HG02973 (cell line): Measurements from ENCODE around the gene RHBDF2.

Source experiments
- ATAC-seq: cut with Tn5 transposase; IDR thresholded peaks from one replicate; pipeline ENCODE4 v1.9.1; 2021; ENCODE audit warnings: moderate library complexity; ENCODE audit not compliant: unreplicated experiment

Gene RHBDF2

DNA sequence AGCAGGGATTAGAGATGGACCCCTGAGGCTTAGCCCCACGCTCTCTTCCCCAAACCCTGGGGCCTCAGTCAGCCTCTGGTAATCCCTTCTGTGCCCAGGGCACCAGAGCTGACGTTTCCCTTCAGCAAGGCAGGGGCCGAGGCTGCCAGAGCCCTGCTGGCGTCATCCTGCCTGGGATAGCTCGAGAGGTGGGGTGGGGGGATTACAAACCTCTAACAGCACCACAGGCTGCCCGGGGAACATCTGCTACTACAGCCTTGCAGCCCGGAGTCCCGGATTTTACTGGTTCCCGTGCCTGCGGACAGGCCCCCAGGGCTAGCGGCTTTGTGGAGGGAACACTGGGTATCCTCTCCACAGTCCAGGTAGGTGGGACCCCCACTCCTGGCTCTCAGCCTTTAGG, 33.9 kb downstream of the RHBDF2 start, which contains the start of gene AANAT:
TSS of gene AANAT (plus strand) at position 238 of the 400 bp plus-strand sequence. CDS start 1,144 bp downstream, outside the sequence.
- ATAC-seq, result no peak

DNA sequence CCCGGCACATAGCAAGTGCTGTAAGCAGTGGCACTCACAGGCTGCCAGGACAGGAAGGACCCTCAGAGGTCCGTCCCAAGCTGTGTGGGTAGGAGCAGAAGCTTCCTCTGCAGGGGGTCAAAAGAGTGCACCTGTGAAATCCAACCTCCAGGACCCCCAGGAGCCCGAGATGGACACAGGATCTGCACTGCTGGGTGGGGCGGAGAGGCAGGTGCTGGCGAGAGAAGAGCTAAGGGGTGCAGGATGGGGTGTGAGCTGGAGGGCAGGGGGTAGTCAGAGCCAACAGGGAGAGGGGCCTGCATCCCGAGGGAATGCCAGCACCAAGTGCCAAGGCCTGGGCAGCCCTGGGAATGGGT, 34.5 kb downstream of the RHBDF2 start:
- ATAC-seq, result no peak

DNA sequence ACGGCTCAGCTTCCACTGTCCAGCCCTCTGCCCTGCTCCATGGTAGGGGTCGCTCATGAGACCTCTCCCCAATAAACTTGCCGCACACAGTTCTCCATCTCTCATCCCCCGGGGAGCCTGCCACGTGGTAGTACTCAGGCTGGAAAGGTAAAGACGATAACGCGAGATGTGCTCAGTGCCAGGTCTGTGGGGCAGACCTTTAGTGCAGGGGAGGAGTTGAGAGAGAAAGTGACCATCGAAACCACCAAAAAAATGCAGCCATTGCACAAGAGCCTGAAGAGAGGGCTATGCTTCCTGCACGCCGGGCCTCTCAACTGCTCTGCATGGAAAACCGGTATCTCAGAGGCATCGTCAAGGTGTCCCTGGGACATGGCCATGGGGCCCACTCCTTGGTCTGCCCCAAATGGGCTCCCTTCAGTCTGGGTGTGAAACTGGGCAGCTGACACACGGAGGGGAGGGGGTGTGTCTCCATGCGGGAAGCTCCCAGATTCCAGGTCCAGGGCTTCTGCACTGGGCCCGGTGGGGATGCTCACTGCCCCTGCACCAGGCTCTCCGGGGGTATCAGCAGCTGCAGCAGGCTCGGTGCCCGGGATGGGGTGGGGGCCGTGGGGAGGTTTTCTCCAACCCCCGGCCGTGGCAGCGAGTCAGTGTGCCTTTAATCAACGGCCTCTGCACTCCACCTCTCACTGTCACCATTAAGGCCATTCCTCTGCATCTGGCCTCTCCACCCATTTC, 38.5 kb downstream of the RHBDF2 start:
- no peak for ATAC-seq

DNA sequence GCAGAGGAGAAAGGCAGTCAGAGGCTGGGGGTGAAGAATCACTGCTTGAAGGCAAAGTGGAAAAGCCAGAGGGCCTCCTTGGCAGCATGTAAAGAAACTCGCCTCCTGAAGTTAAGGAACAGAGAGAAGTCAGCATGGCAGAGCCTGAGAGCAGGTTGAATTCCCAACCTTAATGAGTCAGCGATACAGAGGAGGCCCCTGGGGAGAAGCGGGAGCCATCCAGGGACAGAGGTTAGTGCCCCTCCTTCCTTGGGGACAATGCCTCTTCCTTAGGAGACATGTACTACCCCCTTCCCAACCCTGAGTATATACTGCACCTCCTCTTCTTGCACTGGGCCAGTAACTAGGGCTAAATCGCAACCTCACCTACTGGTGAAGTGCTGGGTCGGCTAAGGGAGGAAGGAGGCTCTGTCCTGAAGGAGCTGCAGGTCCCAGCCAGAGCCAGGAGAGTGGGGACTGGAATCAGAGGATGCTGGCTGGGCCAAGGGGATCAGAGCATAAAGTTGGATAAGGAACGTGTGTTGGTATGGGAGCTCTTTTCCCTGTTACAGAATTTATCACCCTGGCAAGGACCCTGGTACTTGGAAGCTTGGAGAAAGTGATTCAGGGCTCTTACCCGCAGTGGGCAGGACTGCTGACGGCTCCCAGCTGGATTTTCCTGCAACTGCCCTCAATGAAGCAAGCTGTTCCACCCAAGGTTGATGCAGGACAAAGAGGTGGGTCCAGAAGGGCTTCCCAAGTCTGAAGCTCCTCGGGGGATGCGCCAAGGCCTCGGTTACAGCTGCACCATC, 39.3 kb downstream of the RHBDF2 start:
- ATAC-seq, result no peak

DNA sequence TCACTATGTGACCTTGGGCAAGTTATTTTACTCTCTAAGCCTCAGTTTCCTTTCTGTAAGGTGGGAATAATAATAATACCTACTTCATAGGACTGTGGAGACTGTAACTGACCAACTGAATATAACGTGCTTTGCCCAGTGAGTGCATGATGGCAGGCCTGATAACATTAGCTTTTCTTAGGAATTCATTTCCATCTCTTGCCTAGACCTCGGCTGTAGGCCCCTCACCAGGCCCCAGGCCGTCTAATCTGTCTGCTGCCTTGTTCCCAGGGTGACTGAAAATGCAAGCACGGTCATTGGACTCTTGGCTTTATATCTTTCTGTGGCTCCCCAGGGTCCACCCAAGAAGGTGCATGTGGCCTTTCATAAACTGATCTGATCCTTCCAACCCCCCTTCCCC, 41.5 kb downstream of the RHBDF2 start:
- ATAC-seq, result no peak

DNA sequence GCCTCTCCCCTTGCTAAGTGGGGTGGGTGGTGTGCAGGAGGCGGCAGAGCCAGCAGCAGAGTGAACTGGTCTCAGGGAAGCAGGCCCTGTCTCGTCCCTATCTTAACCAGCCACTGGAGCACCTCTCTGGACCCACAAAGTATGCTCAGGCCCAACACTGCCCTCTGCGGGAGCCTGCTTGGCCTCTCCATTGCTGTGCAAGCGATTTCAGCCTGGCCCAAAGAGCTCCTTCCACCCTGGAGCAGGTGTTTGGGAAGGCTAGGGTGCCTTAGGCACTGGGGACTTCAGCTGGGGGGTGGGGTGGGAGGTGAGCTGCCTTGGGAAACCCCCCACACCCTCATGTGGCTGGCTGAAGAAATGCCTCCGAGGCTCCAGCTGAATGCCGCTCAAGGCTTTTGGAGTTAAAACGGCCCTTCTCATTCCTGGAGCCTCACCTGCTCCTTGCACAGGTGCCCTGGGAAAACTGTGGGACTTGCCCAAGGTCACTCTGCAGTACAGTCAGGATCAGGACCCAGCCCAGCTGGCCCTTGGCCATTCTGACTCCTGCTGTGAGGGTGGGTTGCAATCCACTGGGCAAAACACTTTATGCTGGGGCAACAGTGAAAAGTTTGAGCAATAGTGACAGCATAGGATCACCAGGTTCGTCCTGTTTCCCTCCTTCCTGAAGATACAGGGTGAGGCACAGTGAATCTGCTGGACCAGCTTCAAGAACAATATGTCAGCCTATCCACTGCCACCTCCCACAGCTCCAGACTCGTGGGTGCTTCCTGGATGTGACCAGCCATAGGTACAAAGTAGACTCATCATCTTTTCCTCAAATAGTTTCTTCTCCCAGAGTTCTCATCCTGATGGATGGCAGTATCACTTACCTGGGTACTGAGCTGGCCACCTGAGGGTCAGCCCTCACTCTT, 42.4 kb downstream of the RHBDF2 start:
- no peak for ATAC-seq

DNA sequence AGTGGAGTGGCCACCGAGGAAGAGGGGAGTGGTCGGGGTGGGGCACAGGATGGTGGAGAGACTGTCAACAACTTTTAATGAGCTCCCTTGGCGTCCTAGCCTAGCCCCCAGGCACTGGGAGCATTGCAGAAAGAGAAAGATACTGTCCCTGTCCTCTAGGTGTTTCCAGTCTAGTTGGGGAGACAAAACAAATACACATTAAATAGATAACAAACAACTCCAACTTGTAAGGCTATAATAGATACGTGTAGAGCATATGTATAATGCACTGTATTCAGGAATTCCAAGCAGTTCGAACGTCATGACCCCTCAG, 47.8 kb downstream of the RHBDF2 start:
- no peak for ATAC-seq

DNA sequence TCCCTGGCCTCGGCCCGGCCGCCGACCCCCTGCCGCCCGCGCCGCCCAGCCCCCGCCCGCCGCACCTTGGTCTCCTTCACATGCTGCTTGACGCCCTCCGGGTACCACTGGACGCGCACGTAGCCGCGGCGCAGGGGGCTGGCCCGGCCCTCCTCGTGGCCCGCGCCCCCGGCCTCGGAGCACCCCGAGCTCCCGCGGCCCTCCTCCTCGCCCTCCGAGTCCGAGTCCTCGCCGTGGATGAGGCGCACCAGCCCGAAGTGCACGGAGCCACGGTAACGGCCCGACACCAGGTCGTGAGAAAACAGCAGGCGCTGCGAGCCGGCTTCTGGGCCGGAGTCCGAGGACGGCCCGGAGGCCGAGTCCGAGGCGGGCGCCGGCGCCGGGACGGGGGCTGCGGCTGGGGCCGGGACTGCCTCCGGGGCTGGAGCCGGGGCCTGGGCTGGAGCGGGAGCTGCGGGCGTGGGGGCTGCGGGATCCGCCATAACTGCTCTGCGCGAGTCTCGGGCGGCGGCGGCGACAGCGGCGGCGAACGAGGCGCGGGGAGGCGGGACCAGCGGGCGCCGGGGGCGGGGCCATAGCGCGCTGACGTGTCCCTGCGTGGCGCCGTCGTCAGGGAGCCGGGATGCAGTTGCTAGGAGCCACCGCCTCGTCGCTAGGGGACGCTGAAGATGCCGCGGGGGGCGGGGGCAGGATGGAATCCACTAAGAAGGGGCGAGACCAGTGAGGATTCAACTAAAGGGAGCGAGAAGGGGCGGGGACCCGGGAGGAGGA, 48.4 kb downstream of the RHBDF2 start, which contains the start of gene UBE2O:
TSS of gene UBE2O (minus strand) at position 493 of the 771 bp plus-strand sequence. CDS start at position 482, 11 bp downstream.
- ATAC-seq, result peak; percentile 81

DNA sequence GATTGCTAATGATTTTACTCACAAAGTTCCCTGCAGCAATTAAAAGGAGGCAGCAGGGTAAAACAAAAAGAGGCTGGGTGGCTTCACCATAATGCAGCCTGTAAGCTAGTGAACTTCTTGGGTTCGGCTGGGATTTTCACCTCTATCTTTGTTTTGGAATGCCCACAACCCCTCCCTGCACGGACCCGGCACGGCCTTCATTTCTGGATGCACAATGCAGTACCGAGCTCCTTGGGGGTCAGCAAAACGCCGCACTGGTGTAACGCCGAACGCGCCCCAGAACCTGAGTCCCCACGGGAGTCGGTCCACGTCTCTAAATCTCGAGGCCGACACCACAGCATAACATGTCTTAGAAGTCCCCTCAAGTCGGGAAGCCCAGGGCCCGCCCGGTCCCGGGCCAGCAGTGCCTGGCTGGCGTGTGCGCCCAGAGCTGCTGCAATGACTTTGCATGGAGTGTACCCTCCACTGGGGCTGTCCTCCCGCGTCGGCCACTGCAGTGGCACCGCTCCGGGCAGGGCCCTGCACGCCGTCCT, 49.0 kb downstream of the RHBDF2 start:
- peak; percentile 25 for ATAC-seq

DNA sequence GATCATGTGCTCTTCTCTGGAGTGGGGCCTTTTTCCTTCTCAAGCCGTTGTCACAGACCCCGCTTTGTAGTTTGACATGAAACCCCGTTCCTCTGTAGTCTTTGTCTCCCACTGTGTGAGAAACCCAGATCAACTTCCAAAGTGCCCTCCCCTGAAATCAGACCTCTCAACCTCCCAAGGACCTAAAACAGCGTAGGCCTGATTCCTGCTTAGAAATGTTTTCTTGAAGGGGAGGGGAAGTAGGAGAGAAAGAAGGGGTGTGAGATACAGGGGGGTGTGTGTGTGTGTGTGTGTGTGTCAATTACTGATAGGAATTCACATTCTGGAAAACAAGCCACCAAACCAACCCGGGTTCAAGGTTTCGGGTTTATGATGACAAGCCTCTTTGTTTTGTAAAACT, 49.7 kb downstream of the RHBDF2 start:
- ATAC-seq, result no peak

DNA sequence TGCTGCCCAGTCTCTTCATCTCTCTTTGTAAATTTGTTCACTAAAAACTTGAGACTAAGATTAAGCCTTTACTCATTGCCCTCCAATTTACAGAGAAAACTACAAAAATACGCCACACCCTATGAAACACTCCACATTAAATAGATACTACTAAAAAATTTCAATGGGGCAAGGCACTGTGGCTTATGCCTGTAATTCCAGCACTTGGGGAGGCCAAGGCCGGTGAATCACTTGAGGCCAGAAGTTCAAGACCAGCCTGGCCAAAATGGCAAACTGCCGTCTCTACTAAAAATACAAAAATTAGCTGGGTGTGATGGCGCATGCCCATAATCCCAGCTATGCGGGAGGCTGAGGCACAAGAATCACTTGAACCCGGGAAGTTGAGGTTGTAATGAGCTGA, 52.1 kb downstream of the RHBDF2 start:
- no peak for ATAC-seq

DNA sequence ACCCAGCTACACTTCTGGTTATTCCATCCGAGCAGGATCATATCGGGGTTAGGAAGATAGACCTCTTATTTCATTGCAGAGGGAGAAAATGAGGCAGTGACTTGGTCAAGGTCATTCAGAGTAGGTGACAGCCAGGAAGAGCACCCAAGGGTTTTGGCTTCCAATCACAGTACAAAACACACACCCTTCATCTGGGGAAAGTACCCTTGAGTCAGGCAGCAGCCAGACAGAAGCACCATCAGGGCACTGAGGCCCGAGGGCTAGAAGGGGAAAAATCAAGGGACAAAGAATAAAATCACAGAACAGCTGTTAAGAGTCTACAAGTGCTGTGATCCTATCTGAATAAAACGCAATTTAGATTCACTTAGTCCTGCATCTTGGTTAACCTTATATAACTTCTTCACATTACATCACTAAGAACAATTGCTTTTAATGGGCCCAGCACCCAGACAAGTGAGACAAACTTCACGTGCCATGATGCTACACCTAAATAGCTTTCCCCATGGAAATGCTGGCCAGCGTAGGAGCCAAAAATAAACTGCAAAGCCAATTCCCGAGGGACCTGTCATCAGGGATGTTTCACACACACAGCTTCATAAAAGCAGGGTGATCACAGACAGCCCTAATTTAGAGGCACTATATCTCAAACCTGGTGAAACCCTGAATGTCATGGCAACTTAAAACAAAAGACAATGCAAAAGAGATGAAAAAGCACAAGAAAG, 53.1 kb downstream of the RHBDF2 start:
- no peak for ATAC-seq

DNA sequence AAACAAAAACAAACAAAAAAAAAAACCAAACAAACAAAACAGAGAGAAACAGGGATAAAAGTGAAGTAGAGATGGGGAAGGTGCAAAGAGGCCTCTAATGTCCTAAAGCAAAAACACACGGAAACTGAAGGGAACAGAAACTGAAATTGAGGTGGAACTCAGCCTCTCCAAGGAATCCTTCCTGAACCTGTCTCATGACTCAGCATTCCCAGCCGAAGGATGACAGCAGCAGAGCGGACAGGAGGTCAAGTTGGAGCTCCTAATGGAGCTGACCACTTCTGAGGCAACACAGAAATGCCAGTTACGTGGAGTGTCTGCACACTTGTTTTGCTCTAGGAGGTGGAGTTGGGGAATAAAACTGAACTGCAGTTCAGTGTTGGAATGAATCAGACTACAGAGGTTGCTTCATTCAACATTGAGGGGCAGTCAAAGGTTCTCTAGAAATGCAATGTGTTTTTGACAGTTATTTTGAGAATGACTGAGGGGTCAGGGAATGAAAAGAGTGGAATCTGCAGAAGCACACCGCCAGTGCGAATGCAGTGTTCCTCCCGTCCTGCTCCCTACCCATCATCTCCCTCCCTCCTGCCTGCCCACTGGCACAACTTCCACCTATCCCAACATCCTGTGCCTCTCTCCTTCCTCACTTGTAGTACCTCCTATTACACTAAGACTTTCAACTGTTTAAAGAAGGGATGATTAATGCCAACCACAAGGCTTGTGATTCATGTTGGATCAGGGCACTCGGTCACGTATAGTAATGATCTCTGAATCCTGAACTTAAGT, 54.6 kb downstream of the RHBDF2 start:
- ATAC-seq, result no peak

DNA sequence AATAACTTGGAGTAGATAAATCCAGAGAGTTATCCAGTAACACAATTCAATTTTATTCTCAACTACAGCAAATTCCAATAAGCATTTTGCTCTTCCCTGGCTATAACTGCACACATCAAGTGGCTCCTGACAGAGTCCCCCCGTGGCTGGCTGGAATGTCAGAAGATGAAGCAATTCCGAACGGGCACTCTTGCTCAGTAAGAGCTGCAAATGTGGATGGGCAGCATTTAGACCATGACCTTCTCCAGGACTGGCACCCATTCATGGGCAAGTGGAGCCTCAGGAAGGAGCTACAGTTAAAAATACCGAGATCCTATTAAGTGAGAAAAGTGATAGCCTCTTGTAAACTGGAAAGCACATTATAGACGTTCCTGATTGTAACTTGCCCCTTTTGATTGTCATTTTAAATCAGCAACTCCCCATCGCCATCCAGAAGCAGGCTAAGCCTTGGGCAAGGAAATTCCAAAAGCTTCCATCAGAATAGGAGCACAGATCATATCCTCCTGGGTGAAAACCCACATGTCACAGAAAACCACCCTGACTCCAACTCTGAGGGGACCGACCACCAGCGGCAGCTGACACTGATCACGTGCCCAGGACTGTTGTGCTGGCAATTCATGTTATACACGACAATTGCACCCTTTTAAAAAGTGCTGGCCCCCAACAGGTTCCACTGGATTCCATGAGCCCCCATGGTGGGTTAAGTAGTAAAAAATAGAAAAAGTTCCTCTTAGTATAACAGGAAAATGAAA, 55.4 kb downstream of the RHBDF2 start:
- no peak for ATAC-seq

DNA sequence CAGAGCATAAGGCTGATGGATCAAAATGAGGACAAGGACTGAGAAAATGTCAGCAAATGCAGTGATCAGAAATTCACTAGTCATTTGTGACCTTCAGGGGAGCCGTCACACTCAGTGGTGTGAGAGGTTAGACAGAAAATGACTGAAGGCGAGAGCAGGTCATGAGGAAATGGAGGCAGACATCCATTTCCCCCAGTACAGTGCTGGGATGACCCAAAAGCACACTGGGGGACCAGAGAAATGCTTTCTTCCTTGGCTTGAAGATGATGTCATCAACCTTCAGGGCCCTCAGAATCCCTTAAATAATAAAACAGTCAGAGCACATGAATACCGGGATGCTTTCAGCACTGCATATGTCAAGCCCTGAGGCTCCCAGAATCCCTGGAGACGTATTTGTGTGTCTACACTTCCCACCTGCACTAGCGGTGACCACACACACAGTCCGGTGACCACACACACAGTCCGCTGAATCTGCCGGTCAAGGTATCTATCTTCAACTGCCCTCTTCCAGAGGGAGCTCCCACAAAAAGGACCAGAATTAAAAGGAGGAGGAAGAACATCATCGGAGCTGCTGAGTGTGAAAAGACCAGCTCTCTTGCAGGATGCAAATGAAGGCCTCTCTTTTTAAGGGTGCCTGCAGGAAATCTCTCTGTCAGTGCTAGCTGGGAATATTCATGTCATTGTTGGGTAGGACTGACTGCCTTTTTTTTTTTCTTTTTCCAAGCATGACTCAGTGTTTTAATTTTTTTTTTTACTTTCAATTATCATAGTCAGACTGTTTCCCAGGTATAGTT, 56.5 kb downstream of the RHBDF2 start:
- ATAC-seq, result no peak

DNA sequence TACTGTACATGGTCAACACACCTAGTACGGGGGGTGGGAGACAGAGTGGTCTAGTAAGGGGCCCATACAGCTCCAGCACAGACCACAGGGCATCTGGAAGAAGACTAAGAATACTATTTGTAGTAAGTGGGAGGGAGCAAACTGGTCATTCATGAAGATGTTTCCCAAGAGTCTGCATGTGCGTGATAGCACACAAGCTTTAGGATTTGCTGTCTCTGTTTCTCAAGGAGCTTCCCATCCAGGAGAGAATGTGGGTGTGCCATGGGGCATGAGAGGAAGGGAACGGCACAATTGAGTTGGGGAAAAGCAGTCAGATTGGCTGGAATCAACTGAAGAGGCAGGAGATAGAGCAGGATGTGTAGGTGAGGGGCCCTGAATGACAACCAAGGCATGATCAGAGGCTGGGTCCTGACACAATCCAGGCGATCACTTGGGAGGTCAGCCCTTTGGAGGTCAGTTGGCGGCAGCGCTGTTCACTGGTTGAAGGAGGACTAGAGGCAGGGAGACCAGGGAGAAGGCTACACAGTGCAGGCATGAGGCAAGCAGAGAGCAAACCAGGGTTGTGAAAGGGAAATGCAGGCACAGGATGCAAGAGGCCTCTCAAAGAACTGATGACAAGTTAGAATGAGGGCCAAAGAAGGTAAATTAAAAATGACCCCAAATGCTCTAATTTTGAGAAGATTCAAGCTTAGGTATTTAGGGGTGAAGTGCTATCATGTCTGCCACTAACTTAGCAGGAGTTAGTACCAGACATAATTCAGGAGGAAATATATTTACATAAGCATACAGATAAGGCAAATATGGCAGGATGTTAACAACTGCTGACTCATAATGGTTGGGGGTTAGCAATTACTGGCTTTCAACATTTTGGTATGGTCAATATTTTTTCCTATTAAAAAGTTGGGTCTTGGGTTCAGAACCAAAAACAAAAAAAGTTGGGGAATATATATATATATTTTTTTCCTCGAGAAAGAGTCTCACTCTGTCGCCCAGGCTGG, 58.6 kb downstream of the RHBDF2 start:
- ATAC-seq, result no peak
